ENCODE results near the gene MUC20. TPM values are rescaled to one million over a fixed set of nuclear protein-coding genes. Genes with fewer than 3 reads are reported as not detected.
"Not testable (repeated sequence)": the region's sequence is repeated elsewhere in the genome, so short reads cannot be mapped to it uniquely, and the experiment has no call there.

The MUC20 gene
- 1 to 10 TPM in 1 of 2 experiments, under 1 TPM in 1; 0.63 to 1.0 TPM for total RNA-seq

GRCh38 chr3:195720831-195721506 is at the start of gene MUC20:
Gene MUC20, plus strand, starts transcription at chr3:195720978. Its CDS starts 30 bp downstream, at chr3:195721008.
- POLR2A ChIA-PET, result not testable (repeated sequence)
- CTCF ChIA-PET, result interaction anchor here (0.7 to 1.1 kb wide), 2 partner anchors 142 to 357 kb away, joined by 3 to 4 read pairs; no protein-coding TSS in a partner anchor

- CTCF ChIA-PET, POLR2A ChIA-PET: not testable (repeated sequence)
Measured at GRCh38 chr3:195671283-195671682, 49.5 kb upstream of the MUC20 start.

- POLR2A ChIA-PET, CTCF ChIA-PET: not testable (repeated sequence)
Measured at GRCh38 chr3:195673711-195674110, 47.1 kb upstream of the MUC20 start.

- POLR2A ChIA-PET, CTCF ChIA-PET: not testable (repeated sequence)
Measured at GRCh38 chr3:195678391-195679015, 42.3 kb upstream of the MUC20 start.

GRCh38 chr3:195680690-195681089 is 40.1 kb upstream of the MUC20 start:
- CTCF ChIA-PET, POLR2A ChIA-PET: not testable (repeated sequence)

GRCh38 chr3:195681458-195682103 is 39.2 kb upstream of the MUC20 start:
- CTCF ChIA-PET, result not testable (repeated sequence)

GRCh38 chr3:195682104-195682742 is 38.6 kb upstream of the MUC20 start:
- POLR2A ChIA-PET, result not testable (repeated sequence)

More at GRCh38 chr3:195681458-195682103, 39.2 kb upstream of the MUC20 start:
- POLR2A ChIA-PET, result not testable (repeated sequence)

GRCh38 chr3:195683722-195684526 is 36.9 kb upstream of the MUC20 start:
- POLR2A ChIA-PET, CTCF ChIA-PET: not testable (repeated sequence)

More at GRCh38 chr3:195682104-195682742, 38.6 kb upstream of the MUC20 start:
- CTCF ChIA-PET, result not testable (repeated sequence)

GRCh38 chr3:195684527-195685257 is 36.1 kb upstream of the MUC20 start:
- POLR2A ChIA-PET, CTCF ChIA-PET: not testable (repeated sequence)

GRCh38 chr3:195686537-195687208 is 34.1 kb upstream of the MUC20 start:
- CTCF ChIA-PET, POLR2A ChIA-PET: not testable (repeated sequence)

- CTCF ChIA-PET, POLR2A ChIA-PET: not testable (repeated sequence)
Measured at GRCh38 chr3:195687209-195687760, 33.5 kb upstream of the MUC20 start.

- POLR2A ChIA-PET, CTCF ChIA-PET: not testable (repeated sequence)
Measured at GRCh38 chr3:195688471-195689183, 32.2 kb upstream of the MUC20 start.

- CTCF ChIA-PET, POLR2A ChIA-PET: not testable (repeated sequence)
Measured at GRCh38 chr3:195689184-195690070, 31.4 kb upstream of the MUC20 start.

GRCh38 chr3:195690951-195691350 is 29.8 kb upstream of the MUC20 start:
- POLR2A ChIA-PET, result no interaction called here
- CTCF ChIA-PET, result no interaction called here

- POLR2A ChIA-PET, result interaction anchor here (0.5 kb wide), 1 partner anchor 401 kb away, joined by 5 read pairs; no protein-coding TSS in a partner anchor
Measured at GRCh38 chr3:195691596-195692353, 29.0 kb upstream of the MUC20 start.

GRCh38 chr3:195692354-195692685 is 28.5 kb upstream of the MUC20 start:
- ChIA-PET CTCF (no interaction called here), POLR2A (no interaction called here)

More at GRCh38 chr3:195691596-195692353, 29.0 kb upstream of the MUC20 start:
- CTCF ChIA-PET, result not testable (repeated sequence)
